Measurements from ENCODE around the gene GMNN. TPM values are rescaled to one million over a fixed set of nuclear protein-coding genes. Genes with fewer than 3 reads are reported as not detected.
A peak's percentile ranks its signal among the peaks of the same experiment; 100 is the strongest.

The GMNN gene
- total RNA-seq, 2 experiments from 2014 or later: 87.0 to 88.4 TPM

GRCh38 chr6:24809728-24810127, 35.0 kb downstream of the GMNN start:
- CTCF ChIA-PET: interaction anchor here (1.3 kb wide), 1 partner anchor 208 kb away, joined by 3 read pairs; no protein-coding TSS in a partner anchor
- H3K36me3 Mint-ChIP-seq (ENCODE audit: low read depth): peaks cover 52% of the 10 kb centered on the region
- no peak overlapping the region for H3K27ac Mint-ChIP-seq
- no peaks in the 10 kb centered on the region for H3K27me3 Mint-ChIP-seq (ENCODE audit: low read depth)
- DNase-seq (no peak), ATAC-seq (no peak)
- H3K4me1 Mint-ChIP-seq (ENCODE audit: low read depth): no peaks in the 10 kb centered on the region
- no peaks in the 10 kb centered on the region for H3K9me3 Mint-ChIP-seq (ENCODE audit: insufficient read depth)
- no peak overlapping the region for H3K4me3 Mint-ChIP-seq
- POLR2A ChIA-PET: no interaction called here

- Mint-ChIP-seq H3K27ac (no peak overlapping the region), H3K4me3 (no peak overlapping the region), H3K27me3 (ENCODE audit: low read depth) (no peaks in the 10 kb centered on the region), H3K36me3 (ENCODE audit: low read depth) (peaks cover 35% of the 10 kb centered on the region), H3K4me1 (ENCODE audit: low read depth) (peaks cover 6% of the 10 kb centered on the region), H3K9me3 (ENCODE audit: insufficient read depth) (no peaks in the 10 kb centered on the region)
- DNase-seq: no peak
- ChIA-PET POLR2A (no interaction called here), CTCF (interaction anchor here (1.0 to 1.4 kb wide), 3 partner anchors 10 to 39 kb away, joined by 3 to 5 read pairs (median 3); no protein-coding TSS in a partner anchor)
- no peak for ATAC-seq
Observed at GRCh38 chr6:24818346-24818745, 43.6 kb downstream of the GMNN start.

GRCh38 chr6:24821860-24822444, 47.2 kb downstream of the GMNN start:
- Mint-ChIP-seq H3K36me3 (ENCODE audit: low read depth) (peaks cover 59% of the 10 kb centered on the region), H3K9me3 (ENCODE audit: insufficient read depth) (no peaks in the 10 kb centered on the region), H3K4me1 (ENCODE audit: low read depth) (peaks cover 6% of the 10 kb centered on the region), H3K27ac (peak overlapping the region; percentile 18), H3K4me3 (no peak overlapping the region), H3K27me3 (ENCODE audit: low read depth) (no peaks in the 10 kb centered on the region)
- ChIA-PET CTCF (interaction anchor here (1.1 to 2.1 kb wide), 4 partner anchors 10 to 196 kb away, joined by 3 to 5 read pairs (median 4); no protein-coding TSS in a partner anchor), POLR2A (no interaction called here)
- DNase-seq (no peak), ATAC-seq (no peak)

- POLR2A ChIA-PET: no interaction called here
- Mint-ChIP-seq H3K36me3 (ENCODE audit: low read depth) (peaks cover 65% of the 10 kb centered on the region), H3K9me3 (ENCODE audit: insufficient read depth) (no peaks in the 10 kb centered on the region)
Observed at GRCh38 chr6:24822696-24823095, 48.0 kb downstream of the GMNN start.

GRCh38 chr6:24823185-24823584, 48.4 kb downstream of the GMNN start:
- ATAC-seq: no peak
- Mint-ChIP-seq H3K27ac (no peak overlapping the region), H3K4me1 (ENCODE audit: low read depth) (peaks cover 6% of the 10 kb centered on the region)

More at GRCh38 chr6:24822696-24823095, 48.0 kb downstream of the GMNN start:
- H3K27ac Mint-ChIP-seq: no peak overlapping the region
- ATAC-seq (no peak), DNase-seq (no peak)
- H3K4me1 Mint-ChIP-seq (ENCODE audit: low read depth): peaks cover 6% of the 10 kb centered on the region
- H3K4me3 Mint-ChIP-seq: no peak overlapping the region
- no peaks in the 10 kb centered on the region for H3K27me3 Mint-ChIP-seq (ENCODE audit: low read depth)
- CTCF ChIA-PET: interaction anchor here (0.6 to 2.1 kb wide), 5 partner anchors 10 to 248 kb away, joined by 3 to 5 read pairs (median 3); no protein-coding TSS in a partner anchor

GRCh38 chr6:24824142-24824938, 49.6 kb downstream of the GMNN start:
- Mint-ChIP-seq H3K9me3 (ENCODE audit: insufficient read depth) (no peaks in the 10 kb centered on the region), H3K27me3 (ENCODE audit: low read depth) (no peaks in the 10 kb centered on the region), H3K36me3 (ENCODE audit: low read depth) (peaks cover 66% of the 10 kb centered on the region), H3K4me1 (ENCODE audit: low read depth) (peaks cover 6% of the 10 kb centered on the region), H3K27ac (peak overlapping the region; percentile 54), H3K4me3 (no peak overlapping the region)
- ChIA-PET POLR2A (no interaction called here), CTCF (interaction anchor here (1.1 kb wide), 1 partner anchor 110 kb away, joined by 3 read pairs; no protein-coding TSS in a partner anchor)
- ATAC-seq: no peak
- no peak for DNase-seq

More at GRCh38 chr6:24823185-24823584, 48.4 kb downstream of the GMNN start:
- H3K36me3 Mint-ChIP-seq (ENCODE audit: low read depth): peaks cover 66% of the 10 kb centered on the region
- POLR2A ChIA-PET: no interaction called here
- H3K4me3 Mint-ChIP-seq: no peak overlapping the region
- no peaks in the 10 kb centered on the region for H3K9me3 Mint-ChIP-seq (ENCODE audit: insufficient read depth)
- CTCF ChIA-PET: interaction anchor here (0.6 to 2.1 kb wide), 4 partner anchors 9 to 247 kb away, joined by 3 to 5 read pairs (median 3); no protein-coding TSS in a partner anchor
- H3K27me3 Mint-ChIP-seq (ENCODE audit: low read depth): no peaks in the 10 kb centered on the region
- DNase-seq: no peak

GRCh38 chr6:24825130-24825630, 50.4 kb downstream of the GMNN start:
- Mint-ChIP-seq H3K27me3 (ENCODE audit: low read depth) (no peaks in the 10 kb centered on the region), H3K27ac (no peak overlapping the region), H3K4me3 (no peak overlapping the region), H3K4me1 (ENCODE audit: low read depth) (peaks cover 6% of the 10 kb centered on the region), H3K9me3 (ENCODE audit: insufficient read depth) (no peaks in the 10 kb centered on the region), H3K36me3 (ENCODE audit: low read depth) (peaks cover 73% of the 10 kb centered on the region)
- ChIA-PET CTCF (no interaction called here), POLR2A (no interaction called here)
- ATAC-seq (no peak), DNase-seq (no peak)

GRCh38 chr6:24827162-24827561, 52.4 kb downstream of the GMNN start:
- no peaks in the 10 kb centered on the region for H3K9me3 Mint-ChIP-seq (ENCODE audit: insufficient read depth)
- no peak for DNase-seq
- ATAC-seq: no peak
- peaks cover 78% of the 10 kb centered on the region for H3K36me3 Mint-ChIP-seq (ENCODE audit: low read depth)
- POLR2A ChIA-PET: no interaction called here
- no peaks in the 10 kb centered on the region for H3K27me3 Mint-ChIP-seq (ENCODE audit: low read depth)
- H3K27ac Mint-ChIP-seq: peak overlapping the region; percentile 51
- CTCF ChIA-PET: interaction anchor here (0.7 kb wide), 1 partner anchor 191 kb away, joined by 3 read pairs; no protein-coding TSS in a partner anchor
- H3K4me1 Mint-ChIP-seq (ENCODE audit: low read depth): peaks cover under 1% of the 10 kb centered on the region
- H3K4me3 Mint-ChIP-seq: no peak overlapping the region

- Mint-ChIP-seq H3K27me3 (ENCODE audit: low read depth) (no peaks in the 10 kb centered on the region), H3K27ac (peak overlapping the region; percentile 51), H3K36me3 (ENCODE audit: low read depth) (peaks cover 82% of the 10 kb centered on the region), H3K4me3 (no peak overlapping the region), H3K4me1 (ENCODE audit: low read depth) (no peaks in the 10 kb centered on the region), H3K9me3 (ENCODE audit: insufficient read depth) (no peaks in the 10 kb centered on the region)
- ATAC-seq: no peak
- POLR2A ChIA-PET: no interaction called here
- no peak for DNase-seq
- CTCF ChIA-PET: interaction anchor here (0.7 kb wide), 1 partner anchor 190 kb away, joined by 3 read pairs; no protein-coding TSS in a partner anchor
Observed at GRCh38 chr6:24827970-24828369, 53.2 kb downstream of the GMNN start.

GRCh38 chr6:24829657-24830056, 54.9 kb downstream of the GMNN start:
- POLR2A ChIA-PET: interaction anchor here (0.9 kb wide), 1 partner anchor 24 kb away, joined by 3 read pairs; no protein-coding TSS in a partner anchor
- CTCF ChIA-PET: interaction anchor here (1.1 to 1.2 kb wide), 2 partner anchors 188 to 241 kb away, joined by 3 to 4 read pairs; no protein-coding TSS in a partner anchor
- ATAC-seq: no peak
- H3K4me3 Mint-ChIP-seq: no peak overlapping the region
- no peak for DNase-seq
- H3K36me3 Mint-ChIP-seq (ENCODE audit: low read depth): peaks cover 85% of the 10 kb centered on the region
- H3K4me1 Mint-ChIP-seq (ENCODE audit: low read depth): peaks cover 11% of the 10 kb centered on the region
- no peaks in the 10 kb centered on the region for H3K27me3 Mint-ChIP-seq (ENCODE audit: low read depth)
- H3K9me3 Mint-ChIP-seq (ENCODE audit: insufficient read depth): no peaks in the 10 kb centered on the region
- no peak overlapping the region for H3K27ac Mint-ChIP-seq

GRCh38 chr6:24831771-24832716, 57.3 kb downstream of the GMNN start:
- Mint-ChIP-seq H3K36me3 (ENCODE audit: low read depth) (peaks cover 92% of the 10 kb centered on the region), H3K27ac (peak overlapping the region; percentile 9), H3K27me3 (ENCODE audit: low read depth) (no peaks in the 10 kb centered on the region), H3K4me3 (no peak overlapping the region), H3K4me1 (ENCODE audit: low read depth) (peaks cover 28% of the 10 kb centered on the region), H3K9me3 (ENCODE audit: insufficient read depth) (no peaks in the 10 kb centered on the region)
- ATAC-seq (no peak), DNase-seq (no peak)
- ChIA-PET CTCF (interaction anchor here (0.8 to 1.6 kb wide), 3 partner anchors 9 to 239 kb away, joined by 3 to 4 read pairs (median 3); no protein-coding TSS in a partner anchor), POLR2A (no interaction called here)

Measured in activated CD8-positive, alpha-beta T cell treated with anti-CD3 and anti-CD28 coated beads, Interleukin-2, amount 10 ng/mL, durations not matched to agents 7 days and 5 days (primary cell).